Keratinocyte (primary cell): ENCODE data around the gene SERTAD2. TPM values are rescaled to one million over a fixed set of nuclear protein-coding genes. Genes with fewer than 3 reads are reported as not detected.

Experiments used
- DNase-seq: peaks from one replicate; pipeline ENCODE4 v3.0.0-alpha.2; 2011; ENCODE audit warnings: low read depth, missing footprints, low spot score
- FAIRE-seq: peaks from 2 replicates; lab custom pipeline; 2011; peaks lifted over from hg19 to GRCh38; lab: Jason Lieb, UNC
- H2AFZ ChIP-seq: 2 replicates; pipeline ENCODE4 v1.6.0; 2012; ENCODE audit warnings: low read length, control low read depth, inconsistent platforms; ENCODE audit not compliant: control insufficient read depth
- H3K27ac ChIP-seq: 2 replicates; pipeline ENCODE4 v1.5.1; 2011; ENCODE audit warnings: low read length; ENCODE audit not compliant: control insufficient read depth, insufficient read depth
- H3K27me3 ChIP-seq: 3 replicates; pipeline ENCODE4 v1.6.0; 2011; ENCODE audit warnings: low read length; ENCODE audit not compliant: control insufficient read depth, insufficient read depth; ENCODE audit errors: extremely low read depth
- H3K36me3 ChIP-seq, 2 experiments: 2 replicates in 1 of 2; 3 replicates in 1 of 2; pipeline ENCODE4 v1.5.1; 2011; ENCODE audit warnings: low read length in 2 of 2, mild to moderate bottlenecking in 1 of 2; ENCODE audit not compliant: control insufficient read depth in 2 of 2, insufficient read depth in 2 of 2; ENCODE audit errors: extremely low read depth in 1 of 2
- H3K4me1 ChIP-seq: 3 replicates; pipeline ENCODE4 v1.5.1; 2011; ENCODE audit warnings: low read length; ENCODE audit not compliant: control insufficient read depth, insufficient read depth; ENCODE audit errors: extremely low read depth
- H3K4me2 ChIP-seq: 3 replicates; pipeline ENCODE4 v1.6.0; 2011; ENCODE audit warnings: low read depth, low read length; ENCODE audit not compliant: control insufficient read depth, insufficient read depth; ENCODE audit errors: extremely low read depth
- H3K4me3 ChIP-seq, 3 experiments: fragments of 200-600 bp in 1 of 3; sonication (generic) in 1 of 3; 2 replicates in 2 of 3; 3 replicates in 1 of 3; pipeline ENCODE4 v1.5.1; 2011 to 2016; ENCODE audit warnings: low read length in 3 of 3, mild to moderate bottlenecking in 3 of 3, control low read depth in 2 of 3, inconsistent platforms in 1 of 3, low read depth in 1 of 3, mixed read lengths in 1 of 3, mixed run types in 1 of 3, moderate library complexity in 1 of 3; ENCODE audit not compliant: control insufficient read depth in 2 of 3, insufficient read depth in 2 of 3; ENCODE audit errors: extremely low read depth in 1 of 3
- H3K79me2 ChIP-seq: 2 replicates; pipeline ENCODE4 v1.6.0; 2012; ENCODE audit warnings: low read length; ENCODE audit not compliant: control insufficient read depth, insufficient read depth
- H3K9ac ChIP-seq: 3 replicates; pipeline ENCODE4 v1.6.0; 2011; ENCODE audit warnings: low read length; ENCODE audit not compliant: control insufficient read depth, insufficient read depth; ENCODE audit errors: extremely low read depth
- H3K9me1 ChIP-seq: 3 replicates; pipeline ENCODE4 v1.6.0; 2011; ENCODE audit warnings: low read length; ENCODE audit not compliant: control insufficient read depth, insufficient read depth; ENCODE audit errors: extremely low read depth
- H3K9me3 ChIP-seq: 2 replicates; pipeline ENCODE4 v1.5.1; 2012; ENCODE audit warnings: low read depth, low read length; ENCODE audit not compliant: control insufficient read depth
- H4K20me1 ChIP-seq: 3 replicates; pipeline ENCODE4 v1.6.0; 2011; ENCODE audit warnings: low read length; ENCODE audit not compliant: control insufficient read depth, insufficient read depth; ENCODE audit errors: extremely low read depth
- EZH2 ChIP-seq: IDR thresholded peaks from one replicate; pipeline ENCODE4 v1.6.1; 2012; ENCODE audit warnings: inconsistent platforms, mild to moderate bottlenecking, low read length, moderate library complexity
- dilution Hi-C: fragments of 300-500 bp; cut with MboI; formaldehyde crosslinking; loops from one replicate; pipeline ENCODE4 v1.7.0; 2020; ENCODE audit warnings: low sequenced_read_pairs; ENCODE audit not compliant: extremely low pct_ligation_motif_present
- polyA plus RNA-seq, 5 experiments: library from polyadenylated mRNA; depleted of rRNA in 3 of 5; stranded (reverse) in 3 of 5; stranded (forward) in 1 of 5; unstranded in 1 of 5; fragments of >200 nt; gene quantifications; 1 replicate in 1 of 5; 2 replicates in 3 of 5; 3 replicates in 1 of 5; pipeline versions ENCODE4 v1.2.1 to v1.2.3, GENCODE V29; 2011 to 2012; ENCODE audit warnings: missing spikeins in 2 of 5, low read depth in 1 of 5, low replicate concordance in 1 of 5
- TF ChIP-seq, protein P1 (sequence below), 3 experiments: IDR thresholded peaks in 1 of 3; conservative IDR thresholded peaks in 1 of 3; optimal IDR thresholded peaks in 1 of 3; 2 replicates in 2 of 3; 3 replicates in 1 of 3; pipeline versions ENCODE3 to v1.5.1; 2011; ENCODE audit warnings: low read length in 3 of 3, mild to moderate bottlenecking in 3 of 3, moderate library complexity in 2 of 3, control low read depth in 1 of 3, inconsistent platforms in 1 of 3; ENCODE audit not compliant: insufficient read depth in 2 of 3; ENCODE audit errors: extremely low read depth in 1 of 3

The SERTAD2 gene
- polyA plus RNA-seq, 1 donor (not counting 4 experiments of a cell fraction or from before 2014, with no cell fraction given): 13.1 TPM

DNA sequence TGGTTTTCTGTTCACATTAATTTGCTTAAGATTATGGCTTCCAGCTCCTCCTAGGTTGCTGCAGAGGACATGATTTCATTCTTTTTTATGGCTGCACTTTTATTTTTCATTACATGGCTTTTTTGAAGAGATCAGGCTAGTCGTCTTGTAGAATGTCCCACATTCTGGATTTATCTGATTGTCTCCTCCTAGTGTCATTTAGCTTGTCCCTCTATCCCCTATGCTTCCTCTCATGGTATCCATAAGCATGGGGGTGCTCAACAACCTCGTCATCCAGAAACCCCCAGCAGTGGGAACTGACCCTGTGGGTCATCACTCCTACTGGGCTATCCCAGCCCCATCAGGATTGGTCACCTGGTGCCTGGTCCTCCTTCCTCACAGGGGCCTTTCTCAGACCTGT, 49.6 kb downstream of the SERTAD2 start:
- Histone ChIP-seq H3K4me3 (no peak overlapping the region), H3K27me3 (no peaks in the 10 kb centered on the region), H4K20me1 (no peaks in the 10 kb centered on the region), H3K4me2 (no peak overlapping the region), H3K4me1 (peaks cover 40% of the 10 kb centered on the region), H3K9ac (no peak overlapping the region), H3K79me2 (no peaks in the 10 kb centered on the region), H3K27ac (no peak overlapping the region), H3K9me3 (peaks cover 3% of the 10 kb centered on the region), H3K9me1 (no peaks in the 10 kb centered on the region), H3K36me3 (no peaks in the 10 kb centered on the region), H2AFZ (no peak overlapping the region)
- no peak for DNase-seq
- FAIRE-seq: no peak
- no peak for TF ChIP-seq EZH2
- TF ChIP-seq, protein P1, sequence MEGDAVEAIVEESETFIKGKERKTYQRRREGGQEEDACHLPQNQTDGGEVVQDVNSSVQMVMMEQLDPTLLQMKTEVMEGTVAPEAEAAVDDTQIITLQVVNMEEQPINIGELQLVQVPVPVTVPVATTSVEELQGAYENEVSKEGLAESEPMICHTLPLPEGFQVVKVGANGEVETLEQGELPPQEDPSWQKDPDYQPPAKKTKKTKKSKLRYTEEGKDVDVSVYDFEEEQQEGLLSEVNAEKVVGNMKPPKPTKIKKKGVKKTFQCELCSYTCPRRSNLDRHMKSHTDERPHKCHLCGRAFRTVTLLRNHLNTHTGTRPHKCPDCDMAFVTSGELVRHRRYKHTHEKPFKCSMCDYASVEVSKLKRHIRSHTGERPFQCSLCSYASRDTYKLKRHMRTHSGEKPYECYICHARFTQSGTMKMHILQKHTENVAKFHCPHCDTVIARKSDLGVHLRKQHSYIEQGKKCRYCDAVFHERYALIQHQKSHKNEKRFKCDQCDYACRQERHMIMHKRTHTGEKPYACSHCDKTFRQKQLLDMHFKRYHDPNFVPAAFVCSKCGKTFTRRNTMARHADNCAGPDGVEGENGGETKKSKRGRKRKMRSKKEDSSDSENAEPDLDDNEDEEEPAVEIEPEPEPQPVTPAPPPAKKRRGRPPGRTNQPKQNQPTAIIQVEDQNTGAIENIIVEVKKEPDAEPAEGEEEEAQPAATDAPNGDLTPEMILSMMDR (optimal IDR thresholded peaks at IDR 0.05 in 1 of 3, IDR thresholded peaks at IDR 0.05 in 1 of 3, conservative IDR thresholded peaks at IDR 0.05 in 1 of 3; ENCODE audit: extremely low read depth in 1 of 3, insufficient read depth in 2 of 3, low read length in 3 of 3): no peak
- dilution Hi-C loops: no loop called here

DNA sequence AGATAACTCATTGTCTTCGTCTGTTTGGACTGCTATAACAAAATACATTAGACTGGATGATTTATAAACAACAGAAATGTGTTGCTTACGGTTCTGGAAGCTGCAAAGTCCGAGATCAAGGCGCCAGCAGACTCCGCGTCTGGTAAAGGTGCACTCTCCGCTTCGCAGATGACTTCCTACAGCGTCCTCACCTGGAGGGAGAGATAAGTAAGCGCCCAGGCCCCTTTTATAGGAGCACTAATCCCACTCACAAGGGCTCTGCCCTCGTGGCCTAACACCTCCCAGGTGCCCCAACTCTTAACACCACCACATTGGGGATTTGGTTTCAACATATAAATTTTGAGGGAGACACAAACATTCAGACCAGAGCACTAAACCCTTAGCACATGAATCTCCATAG, 51.3 kb downstream of the SERTAD2 start:
- Histone ChIP-seq H3K4me3 (no peak overlapping the region), H3K9ac (no peak overlapping the region), H3K27ac (no peak overlapping the region), H3K79me2 (no peaks in the 10 kb centered on the region), H3K27me3 (no peaks in the 10 kb centered on the region), H3K36me3 (no peaks in the 10 kb centered on the region), H2AFZ (no peak overlapping the region), H3K4me1 (peaks cover 27% of the 10 kb centered on the region), H3K9me1 (no peaks in the 10 kb centered on the region), H4K20me1 (no peaks in the 10 kb centered on the region), H3K4me2 (no peak overlapping the region), H3K9me3 (peaks cover 3% of the 10 kb centered on the region)
- TF ChIP-seq, protein P1 (optimal IDR thresholded peaks at IDR 0.05 in 1 of 3, IDR thresholded peaks at IDR 0.05 in 1 of 3, conservative IDR thresholded peaks at IDR 0.05 in 1 of 3; ENCODE audit: extremely low read depth in 1 of 3, insufficient read depth in 2 of 3, low read length in 3 of 3): no peak
- no peak for TF ChIP-seq EZH2
- dilution Hi-C loops: no loop called here
- FAIRE-seq: no peak
- DNase-seq: no peak
